ENCODE results near the gene SNTB2. TPM values are rescaled to one million over a fixed set of nuclear protein-coding genes. Genes with fewer than 3 reads are reported as not detected.
"Not testable (repeated sequence)": the region's sequence is repeated elsewhere in the genome, so short reads cannot be mapped to it uniquely, and the experiment has no call there.

The SNTB2 gene
- total RNA-seq (2014; rRNA removed; shearing (Covaris generic)): 57.6 and 60.8 TPM in 2 replicates
- 13.8 and 18.6 TPM in 2 replicates for polyA plus RNA-seq (2015; cell fraction: cytosol; rRNA removed)
- 24.0 and 32.4 TPM in 2 replicates for polyA plus RNA-seq (2015; cell fraction: nucleus; rRNA removed)

DNA sequence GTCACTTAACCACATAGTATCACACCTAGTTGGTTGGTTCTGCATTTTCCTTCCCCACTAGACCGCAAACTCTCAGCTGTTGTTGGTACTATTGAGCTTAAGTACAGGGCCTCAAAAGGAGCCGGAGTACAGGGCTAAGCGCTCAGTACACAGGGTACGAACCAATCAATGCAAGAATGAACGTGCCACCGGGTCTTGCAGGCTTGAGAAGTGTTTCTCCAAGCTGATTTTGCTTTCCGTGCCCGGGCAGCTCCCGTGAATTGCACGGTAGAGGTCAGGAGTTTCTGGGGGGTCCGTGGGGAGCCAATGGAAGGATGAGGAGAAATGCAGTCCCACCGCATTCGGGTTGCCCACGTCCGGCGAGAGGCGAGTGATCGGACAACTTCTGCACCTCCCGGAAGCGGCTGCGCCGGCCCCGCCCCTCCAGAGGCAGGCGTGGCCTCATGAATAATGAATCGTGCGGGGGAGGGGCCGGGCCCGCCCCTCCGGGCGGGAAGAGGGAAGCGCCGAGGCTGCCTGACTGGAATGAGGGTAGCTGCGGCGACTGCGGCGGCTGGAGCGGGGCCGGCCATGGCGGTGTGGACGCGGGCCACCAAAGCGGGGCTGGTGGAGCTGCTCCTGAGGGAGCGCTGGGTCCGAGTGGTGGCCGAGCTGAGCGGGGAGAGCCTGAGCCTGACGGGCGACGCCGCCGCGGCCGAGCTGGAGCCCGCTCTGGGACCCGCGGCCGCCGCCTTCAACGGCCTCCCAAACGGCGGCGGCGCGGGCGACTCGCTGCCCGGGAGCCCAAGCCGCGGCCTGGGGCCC is at the start of gene SNTB2:
SNTB2 (plus strand) TSS at position 523 of the 804 bp plus-strand sequence; CDS start at position 526, 3 bp downstream.
- peak; percentile 89 for DNase-seq (ENCODE audit: low read depth)

DNA sequence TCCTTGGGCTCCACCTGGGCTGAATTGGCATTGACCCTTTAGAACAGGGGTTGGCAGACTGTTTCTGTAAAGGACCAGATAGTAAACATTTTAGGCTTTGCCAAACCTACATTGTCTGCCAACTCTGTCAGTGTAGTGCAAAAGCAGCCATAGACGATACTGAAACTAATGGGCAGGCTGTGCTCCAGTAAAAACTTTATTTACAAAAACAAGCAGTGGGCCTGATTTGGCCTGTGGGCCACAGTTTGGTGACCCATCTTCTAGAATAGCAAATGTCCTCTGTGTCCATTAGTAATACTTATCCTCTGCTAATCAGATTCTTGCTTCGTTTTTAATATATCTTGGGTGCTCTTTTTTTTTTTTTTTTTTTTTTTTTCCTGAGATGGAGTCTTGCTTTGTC is 48.4 kb upstream of the SNTB2 start:
- DNase-seq (ENCODE audit: low read depth): no peak

DNA sequence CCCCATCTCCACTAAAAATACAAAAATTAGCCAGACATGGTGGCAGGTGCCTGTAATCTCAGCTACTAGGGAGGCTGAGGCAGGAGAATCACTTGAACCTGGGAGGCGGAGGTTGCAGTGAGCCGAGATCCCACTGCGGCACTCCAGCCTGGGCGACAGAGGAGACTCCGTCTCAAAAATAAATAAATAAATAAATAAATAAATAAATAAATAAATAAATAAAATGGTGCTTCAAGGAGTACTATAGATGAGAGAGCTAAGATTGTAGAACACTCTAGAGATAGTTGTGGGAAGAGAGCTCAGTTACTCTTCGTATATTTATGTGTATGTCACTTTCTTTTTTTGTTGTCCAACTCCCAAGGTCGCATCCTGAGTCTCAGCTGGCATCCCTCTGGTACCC is 47.5 kb upstream of the SNTB2 start:
- DNase-seq (ENCODE audit: low read depth): not testable (repeated sequence)

DNA sequence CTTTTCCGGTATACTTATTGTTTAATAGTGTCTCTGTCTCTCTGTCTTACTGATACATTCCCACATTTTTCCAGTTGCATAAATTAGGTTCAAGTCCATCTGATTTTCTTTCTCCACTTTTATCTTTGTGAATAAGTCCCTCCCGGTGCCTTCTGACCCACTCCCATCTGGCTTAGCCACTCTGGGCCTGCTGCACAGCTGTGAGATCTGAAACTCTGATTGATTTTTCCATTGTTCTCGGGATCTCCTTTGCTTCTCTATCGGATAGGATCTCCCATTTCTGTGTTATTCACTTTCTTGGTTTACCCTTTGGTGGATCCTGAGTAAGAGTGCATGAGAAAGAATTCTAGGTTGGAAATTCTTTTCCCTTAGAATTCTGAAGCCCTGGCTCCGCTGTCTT is 46.0 kb upstream of the SNTB2 start:
- DNase-seq (ENCODE audit: low read depth): no peak

DNA sequence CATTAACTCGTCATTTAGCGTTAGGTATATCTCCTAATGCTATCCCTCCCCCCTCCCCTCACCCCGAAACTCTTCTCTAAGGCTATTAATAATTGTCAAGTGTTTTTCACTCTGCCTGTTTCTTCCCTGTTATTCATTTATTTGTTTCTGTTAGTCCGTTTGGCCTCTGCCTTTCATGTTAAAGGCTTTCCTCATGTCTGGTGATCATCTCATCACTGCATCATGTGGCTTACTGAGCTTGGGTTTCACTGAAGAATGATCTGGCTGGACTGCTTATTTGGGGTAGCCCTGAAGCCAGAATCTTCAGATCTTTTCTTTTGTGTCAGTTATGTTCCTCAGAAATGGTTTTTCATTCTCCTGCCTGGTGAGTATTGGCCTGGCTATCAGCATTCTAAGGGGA is 45.0 kb upstream of the SNTB2 start:
- DNase-seq (ENCODE audit: low read depth): no peak

DNA sequence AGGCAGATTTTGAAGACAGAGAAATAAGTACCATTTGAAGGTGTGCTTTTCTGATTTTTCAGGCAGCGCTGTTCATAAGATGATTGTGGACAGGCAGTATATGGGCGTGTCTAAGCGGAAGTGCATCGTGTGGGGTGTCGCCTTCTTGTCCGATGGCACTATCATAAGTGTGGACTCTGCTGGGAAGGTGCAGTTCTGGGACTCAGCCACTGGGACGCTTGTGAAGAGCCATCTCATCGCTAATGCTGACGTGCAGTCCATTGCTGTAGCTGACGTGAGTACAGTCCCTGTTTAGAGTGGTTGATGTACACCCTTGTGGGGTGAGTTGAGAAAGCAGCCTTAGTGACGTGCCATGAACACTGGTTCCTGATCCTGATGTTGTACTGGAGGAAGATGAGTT is 43.8 kb upstream of the SNTB2 start:
- DNase-seq (ENCODE audit: low read depth): no peak

DNA sequence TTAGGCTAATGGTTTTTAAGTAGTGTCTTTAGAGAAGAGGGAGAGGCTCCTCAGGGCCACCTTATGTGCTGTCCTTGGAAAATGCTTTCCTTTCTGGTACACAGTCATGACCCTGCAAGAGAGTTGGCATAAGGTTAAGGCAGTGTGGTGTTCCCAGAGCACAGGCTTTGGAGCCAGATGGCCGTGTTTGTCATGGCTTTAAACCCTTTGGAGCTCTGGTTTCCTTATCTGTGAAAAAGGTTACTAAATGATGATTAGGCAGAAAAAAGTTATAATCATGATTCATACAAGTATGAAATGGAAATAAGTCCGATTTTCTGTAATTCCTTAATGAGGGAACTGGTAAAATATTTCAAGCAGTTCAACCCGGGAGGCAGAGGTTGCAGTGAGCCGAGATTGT is 41.3 kb upstream of the SNTB2 start:
- no peak for DNase-seq (ENCODE audit: low read depth)

DNA sequence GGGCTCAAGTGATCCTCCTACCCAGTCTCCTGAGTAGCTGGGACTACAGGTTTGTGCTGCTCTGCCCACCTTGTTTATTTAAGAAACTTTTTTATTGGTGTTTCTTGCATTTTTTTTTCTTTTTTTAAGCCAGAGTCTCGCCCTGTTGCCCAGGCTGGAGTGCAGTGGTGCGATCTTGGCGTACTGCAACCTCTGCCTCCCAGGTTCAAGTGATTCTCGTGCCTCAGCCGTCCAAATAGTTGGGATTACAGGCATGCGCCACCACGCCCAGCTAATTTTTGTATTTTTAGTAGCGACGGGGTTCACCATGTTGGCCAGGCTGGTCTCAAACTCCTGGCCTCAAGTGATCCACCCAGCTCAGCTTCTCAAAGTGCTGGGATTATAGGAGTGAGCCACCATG is 37.3 kb upstream of the SNTB2 start:
- not testable (repeated sequence) for DNase-seq (ENCODE audit: low read depth)

DNA sequence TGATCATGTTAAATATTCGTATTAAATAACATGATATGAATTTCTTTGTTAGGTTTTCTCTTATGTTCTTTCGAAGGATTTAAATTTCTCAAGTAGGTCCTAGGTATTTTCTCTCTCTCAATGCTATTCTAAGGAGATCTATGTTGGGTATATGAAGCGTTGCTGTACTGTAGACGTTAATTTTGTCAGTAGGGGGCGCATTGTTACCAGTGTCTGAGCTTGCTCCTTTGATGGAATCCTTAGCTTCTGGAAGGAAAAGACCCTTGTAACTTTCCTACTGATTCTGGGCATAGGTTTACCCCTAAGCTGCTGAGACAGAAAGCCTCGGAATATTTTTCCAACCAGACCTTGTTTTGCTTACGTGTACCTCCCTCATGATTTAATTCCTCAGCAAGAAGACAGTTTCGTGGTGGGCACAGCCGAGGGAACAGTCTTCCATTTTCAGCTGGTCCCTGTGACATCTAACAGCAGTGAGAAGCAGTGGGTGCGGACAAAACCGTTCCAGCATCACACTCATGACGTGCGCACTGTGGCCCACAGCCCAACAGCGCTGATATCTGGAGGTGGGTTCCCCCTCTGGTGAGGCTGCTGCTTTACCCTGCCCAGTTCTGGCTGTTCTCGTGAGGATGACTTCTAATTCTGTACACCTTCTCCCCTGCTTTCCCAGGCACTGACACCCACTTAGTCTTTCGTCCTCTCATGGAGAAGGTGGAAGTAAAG is 36.7 kb upstream of the SNTB2 start:
- peak; percentile 69 for DNase-seq (ENCODE audit: low read depth)

DNA sequence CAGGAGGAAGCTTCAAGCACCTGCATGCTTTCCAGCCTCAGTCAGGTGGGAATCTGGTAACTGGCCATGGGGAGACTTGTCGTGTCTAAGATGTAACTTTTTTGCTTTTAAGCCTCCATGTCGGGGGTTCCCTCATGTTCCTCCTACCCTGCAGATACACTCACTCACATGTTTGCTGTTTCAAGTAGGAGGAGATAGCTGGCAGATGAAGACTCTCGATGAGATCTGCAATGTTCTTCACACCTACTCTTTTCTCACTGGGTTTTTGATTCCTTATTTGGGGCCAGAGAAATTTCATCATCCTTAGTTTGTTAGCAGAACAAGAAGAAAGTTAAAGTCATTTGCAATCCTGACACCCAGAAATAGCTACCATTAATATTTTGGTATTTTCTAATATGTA is 29.8 kb upstream of the SNTB2 start:
- DNase-seq (ENCODE audit: low read depth): no peak

DNA sequence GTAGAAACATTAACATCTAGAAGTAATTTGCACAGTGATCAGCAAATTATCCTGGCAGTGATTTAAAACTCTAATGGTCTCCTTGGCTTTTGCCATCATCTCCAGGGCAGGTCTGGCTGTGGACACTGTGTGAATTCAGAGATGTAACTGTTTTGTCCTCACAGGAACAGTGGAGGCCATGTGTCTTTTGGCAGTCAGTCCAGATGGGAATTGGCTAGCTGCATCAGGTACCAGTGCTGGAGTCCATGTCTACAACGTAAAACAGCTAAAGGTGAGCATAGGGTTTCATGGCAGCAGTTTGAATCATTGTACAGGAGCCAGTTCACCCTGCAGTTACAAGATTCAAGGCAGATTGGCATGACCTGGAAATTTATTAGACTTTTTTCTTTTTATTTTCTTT is 26.8 kb upstream of the SNTB2 start:
- no peak for DNase-seq (ENCODE audit: low read depth)

DNA sequence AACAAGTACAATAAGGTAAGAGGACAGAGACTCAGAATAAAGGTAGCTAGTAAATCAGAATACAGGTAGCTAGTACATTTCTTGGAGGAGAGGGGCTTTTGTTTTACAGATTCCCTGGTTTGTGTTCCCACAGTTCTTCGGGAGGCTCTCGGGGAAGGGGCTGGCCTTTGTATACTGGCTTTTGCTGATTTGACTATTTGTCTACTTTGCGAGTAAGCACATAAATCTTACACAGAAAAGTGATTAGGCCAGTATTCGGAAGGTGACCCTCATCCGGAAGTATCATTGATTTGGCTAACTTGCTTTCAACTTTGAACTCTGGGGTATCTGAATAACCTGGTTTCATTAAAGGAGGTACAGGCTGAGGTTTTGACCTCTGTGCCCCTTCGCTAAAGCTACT is 21.4 kb upstream of the SNTB2 start:
- DNase-seq (ENCODE audit: low read depth): no peak

DNA sequence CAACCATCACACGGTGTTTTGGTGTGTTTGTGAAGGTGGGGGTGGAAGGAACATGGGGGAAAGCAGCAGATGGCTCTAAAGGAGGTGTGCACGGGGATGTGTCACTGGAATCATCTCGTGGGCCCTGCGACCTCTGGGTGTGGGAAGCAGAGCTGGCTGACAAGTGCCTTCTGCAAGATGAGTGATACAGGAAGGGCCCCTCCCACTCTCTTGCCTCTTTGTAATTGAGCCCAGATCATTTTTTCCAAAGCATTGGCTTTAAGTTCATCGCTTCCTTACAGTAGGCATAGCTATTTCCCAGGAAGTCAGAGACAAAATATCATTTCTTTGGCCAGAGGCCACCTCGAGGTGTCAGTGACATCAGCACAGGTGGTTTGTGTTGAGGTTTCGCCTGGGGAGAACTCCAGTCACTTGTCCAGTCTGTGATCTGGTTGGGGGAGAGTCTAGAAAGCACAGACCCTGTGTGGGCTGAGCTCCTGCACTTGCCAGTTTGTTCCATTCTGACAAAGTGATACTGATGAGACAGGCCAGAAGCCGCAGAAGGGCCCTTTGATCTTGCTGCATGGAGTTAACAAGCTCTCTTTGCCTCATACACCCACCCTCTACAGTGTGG is 20.6 kb upstream of the SNTB2 start:
- peak; percentile 92 for DNase-seq (ENCODE audit: low read depth)

DNA sequence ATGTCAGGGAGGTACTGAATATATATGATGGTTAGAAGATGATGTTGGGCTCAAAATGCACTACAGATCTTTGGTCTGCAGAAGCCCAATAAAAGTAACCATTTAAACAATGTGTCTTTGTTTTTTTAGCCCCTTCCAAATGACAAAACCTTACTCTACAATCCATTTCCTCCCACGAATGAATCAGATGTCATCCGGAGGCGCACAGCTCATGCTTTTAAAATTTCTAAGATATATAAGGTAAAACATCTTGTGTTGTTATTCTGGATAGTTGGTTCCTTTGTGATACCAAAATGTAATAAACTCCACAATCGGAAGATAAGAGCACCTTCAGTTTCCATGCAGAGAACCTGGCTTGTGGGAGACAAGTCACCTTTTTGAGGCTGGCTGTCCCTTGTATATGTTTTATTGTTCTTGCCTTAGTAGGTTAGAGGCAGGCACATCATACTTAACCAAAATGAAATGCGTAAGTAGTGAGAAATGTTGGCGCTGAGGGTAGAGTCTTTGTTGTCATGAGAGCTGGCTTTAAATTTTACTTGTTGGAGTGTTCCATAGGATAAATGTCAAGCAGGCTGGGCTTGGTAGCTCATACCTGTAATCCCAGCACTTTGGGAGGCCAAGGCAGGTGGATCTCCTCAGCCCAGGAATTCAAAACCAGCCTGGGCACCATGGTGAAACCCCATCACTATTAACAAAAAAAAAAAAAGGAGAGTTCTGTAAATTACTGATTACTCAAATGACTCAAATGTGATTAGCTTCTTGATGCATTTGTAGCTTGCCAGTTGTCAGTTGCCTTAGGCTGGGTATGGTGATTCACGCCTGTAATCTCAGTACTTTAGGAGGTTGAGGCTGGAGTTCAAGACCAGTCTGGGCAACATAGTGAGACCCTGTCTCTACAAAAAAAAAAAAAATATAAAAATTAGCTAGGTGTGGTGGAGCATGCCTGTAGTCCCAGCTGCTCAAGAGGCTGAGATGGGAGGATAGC is 19.7 kb upstream of the SNTB2 start:
- peak; percentile 91 for DNase-seq (ENCODE audit: low read depth)

DNA sequence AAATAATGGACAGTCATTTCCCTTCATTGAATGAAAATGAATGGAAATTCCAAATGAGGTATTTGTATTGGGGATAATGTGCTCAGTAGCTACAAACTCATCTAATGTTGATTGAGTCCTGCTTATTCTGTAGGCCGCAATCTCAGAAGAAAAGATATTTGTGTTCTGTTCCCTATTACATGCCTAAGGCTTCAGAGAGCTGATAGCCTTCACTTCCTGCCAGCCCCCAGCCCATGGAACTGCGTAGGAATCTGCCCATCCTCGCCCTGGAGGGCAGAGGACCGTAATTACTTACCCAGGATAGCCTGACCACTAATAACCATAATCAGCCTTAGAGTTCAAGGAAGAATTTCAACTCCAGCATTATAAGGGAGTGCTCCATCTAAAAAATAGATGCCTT is 17.9 kb upstream of the SNTB2 start:
- DNase-seq (ENCODE audit: low read depth): no peak

DNA sequence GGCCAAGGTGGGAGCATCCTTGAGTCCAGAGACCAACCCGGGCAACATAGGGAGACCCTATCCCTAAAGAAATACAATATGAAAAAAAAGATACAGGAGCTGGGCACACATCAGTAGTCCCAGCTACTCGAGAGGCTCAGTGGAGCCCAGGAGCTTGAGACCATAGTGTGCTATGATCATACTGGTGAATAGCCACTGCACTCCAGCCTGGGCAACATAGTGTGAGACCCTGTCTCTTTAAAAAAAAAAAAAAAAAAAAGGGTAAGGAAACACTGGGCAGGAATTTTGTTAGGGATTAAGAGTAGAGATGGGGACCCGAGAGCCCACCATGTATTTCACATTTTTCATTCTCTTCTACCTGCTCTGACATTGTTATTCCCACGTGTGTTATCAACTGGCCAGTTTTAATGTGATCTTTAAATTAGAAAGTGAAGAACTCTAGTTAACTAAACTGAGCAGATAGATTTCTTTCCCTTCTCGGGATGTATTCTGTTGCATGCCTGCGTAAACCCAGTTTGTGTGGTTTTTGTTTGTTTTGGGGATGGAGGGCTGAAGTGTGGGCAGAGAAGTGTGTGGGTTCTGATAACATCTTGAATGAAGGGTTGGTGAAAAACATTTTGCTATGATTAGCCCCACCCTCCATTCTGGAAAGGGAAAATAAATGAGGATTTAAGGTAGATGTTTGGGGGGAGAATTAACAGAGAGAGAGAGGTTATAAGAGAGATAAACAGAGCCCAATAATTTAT is 17.2 kb upstream of the SNTB2 start:
- DNase-seq (ENCODE audit: low read depth): no peak

DNA sequence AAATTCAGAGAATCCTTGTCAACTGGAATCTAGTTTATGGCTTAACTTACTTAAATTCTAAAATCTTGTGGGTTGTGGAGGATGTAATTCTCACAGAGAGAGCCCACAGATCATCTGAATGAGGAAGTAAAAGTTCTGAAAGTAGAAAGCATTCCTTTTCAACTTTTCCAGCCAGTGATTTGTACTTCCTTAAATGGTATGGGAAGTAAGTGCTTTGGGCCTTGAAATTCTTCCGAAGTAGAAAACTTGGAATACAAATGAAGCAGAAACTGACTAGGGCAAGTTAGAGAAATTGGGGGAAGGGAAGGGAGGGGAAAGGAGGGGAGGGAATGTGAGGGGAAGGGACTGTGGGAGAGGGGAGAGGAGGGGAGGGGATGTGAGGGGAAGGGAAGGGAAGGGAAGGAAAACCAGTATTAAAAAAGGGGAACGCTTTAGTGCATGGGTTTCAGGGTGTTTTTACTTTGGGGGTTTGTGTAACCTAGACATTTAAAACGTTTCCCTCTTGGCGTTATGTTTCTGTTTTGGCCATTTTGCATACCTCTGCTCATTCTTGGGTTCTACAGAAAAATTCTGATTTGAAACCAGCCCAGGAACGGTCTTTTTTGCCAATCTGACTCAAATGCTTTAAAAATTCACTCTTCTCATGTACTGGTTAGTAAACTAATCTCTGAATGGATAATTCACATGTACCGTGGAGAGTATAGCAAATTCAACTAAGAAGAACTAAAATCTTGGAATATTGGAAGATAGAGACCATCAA is 15.5 kb upstream of the SNTB2 start:
- no peak for DNase-seq (ENCODE audit: low read depth)

DNA sequence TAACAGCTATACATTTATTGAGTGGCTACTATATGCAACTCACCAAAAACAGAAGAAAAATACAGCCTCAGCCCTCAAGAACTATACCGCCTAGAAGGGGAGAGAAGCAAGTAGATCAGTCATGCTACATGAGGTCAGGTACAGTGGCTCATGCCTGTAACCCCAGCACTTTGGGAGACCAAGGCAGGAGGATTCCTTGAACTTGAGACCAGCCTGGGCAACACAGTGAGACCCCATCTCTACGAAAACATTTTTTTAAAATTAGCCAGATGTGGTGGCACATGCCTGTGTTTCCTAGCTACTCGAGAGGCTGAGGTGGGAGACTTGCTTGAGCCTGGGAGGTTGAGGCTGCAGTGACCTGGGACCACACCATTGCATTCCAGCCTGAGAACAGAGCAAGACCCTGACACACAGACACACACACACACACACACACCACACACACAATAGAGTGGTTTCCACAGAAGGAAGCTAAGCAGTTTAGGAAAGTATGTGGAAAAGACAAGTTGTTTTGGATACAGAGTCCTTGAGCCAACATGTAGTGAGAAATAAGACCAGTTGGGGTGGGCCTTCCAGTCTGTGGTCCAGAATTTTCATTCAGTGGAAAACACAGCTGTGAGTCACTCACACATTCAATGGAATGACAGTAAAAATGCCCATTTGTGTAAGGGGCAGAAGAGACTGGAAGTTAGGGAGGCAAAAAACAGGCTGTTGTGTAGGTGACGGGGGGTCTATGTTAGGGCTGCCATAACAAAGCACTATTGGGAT is 10.7 kb upstream of the SNTB2 start:
- DNase-seq (ENCODE audit: low read depth): peak; percentile 52
